HL-60/S4 treated with phorbol 12-myristate 13-acetate at 8.2 ng/mL for 4 days and 3 days (cell line): ENCODE measurements around the gene SDK1.
"Not testable (repeated sequence)": the region's sequence is repeated elsewhere in the genome, so short reads cannot be mapped to it uniquely, and the experiment has no call there.

Experiments used
- in situ Hi-C: fragments of 300-500 bp; cut with MboI; formaldehyde crosslinking; loops from 2 replicates; pipeline ENCODE4 v1.15.0; 2022; ENCODE audit warnings: low sequenced_read_pairs

Gene SDK1

GRCh38 chr7:4203626-4204512 is 902.8 kb downstream of the SDK1 start:
- in situ Hi-C loops, result no loop called here

GRCh38 chr7:4204513-4205165 is 903.6 kb downstream of the SDK1 start:
- in situ Hi-C loops, result no loop called here

- in situ Hi-C loops, result no loop called here
Measured at GRCh38 chr7:4205828-4206227, 904.8 kb downstream of the SDK1 start.

GRCh38 chr7:4207011-4207410 is 906.0 kb downstream of the SDK1 start:
- in situ Hi-C loops, result no loop called here

GRCh38 chr7:4208086-4208485 is 907.0 kb downstream of the SDK1 start:
- in situ Hi-C loops, result no loop called here

GRCh38 chr7:4208586-4208985 is 907.5 kb downstream of the SDK1 start:
- in situ Hi-C loops, result no loop called here

GRCh38 chr7:4209126-4209525 is 908.1 kb downstream of the SDK1 start:
- in situ Hi-C loops, result no loop called here

GRCh38 chr7:4209966-4210365 is 908.9 kb downstream of the SDK1 start:
- in situ Hi-C loops, result no loop called here

GRCh38 chr7:4210821-4211220 is 909.8 kb downstream of the SDK1 start:
- in situ Hi-C loops, result no loop called here

- in situ Hi-C loops, result no loop called here
Measured at GRCh38 chr7:4211261-4211660, 910.2 kb downstream of the SDK1 start.

- in situ Hi-C loops, result no loop called here
Measured at GRCh38 chr7:4212376-4212775, 911.3 kb downstream of the SDK1 start.

GRCh38 chr7:4214291-4215155 is 913.5 kb downstream of the SDK1 start:
- in situ Hi-C loops, result no loop called here

GRCh38 chr7:4215176-4215720 is 914.2 kb downstream of the SDK1 start:
- in situ Hi-C loops, result no loop called here

GRCh38 chr7:4216016-4216415 is 915.0 kb downstream of the SDK1 start:
- in situ Hi-C loops, result no loop called here

- in situ Hi-C loops, result not testable (repeated sequence)
Measured at GRCh38 chr7:4217126-4217660, 916.1 kb downstream of the SDK1 start.

GRCh38 chr7:4218481-4218880 is 917.4 kb downstream of the SDK1 start:
- in situ Hi-C loops, result no loop called here

GRCh38 chr7:4220011-4220410 is 919.0 kb downstream of the SDK1 start:
- in situ Hi-C loops, result no loop called here

- in situ Hi-C loops, result no loop called here
Measured at GRCh38 chr7:4221043-4221442, 920.0 kb downstream of the SDK1 start.

GRCh38 chr7:4222676-4223075 is 921.6 kb downstream of the SDK1 start:
- in situ Hi-C loops, result no loop called here

GRCh38 chr7:4225361-4225771 is 924.3 kb downstream of the SDK1 start:
- in situ Hi-C loops, result no loop called here
